Natural killer cell (primary cell): ENCODE results near the gene STBD1. TPM values are rescaled to one million over a fixed set of nuclear protein-coding genes. Genes with fewer than 3 reads are reported as not detected.
"Not testable (repeated sequence)": the region's sequence is repeated elsewhere in the genome, so short reads cannot be mapped to it uniquely, and the experiment has no call there.

ENCODE experiments used
- ATAC-seq, 3 donors: fragments of 150-1000 bp in 2 of 3; fragments of 200-7000 bp in 1 of 3; cut with Tn5 transposase; 1 replicate in 1 of 3; 2 replicates in 2 of 3; pipeline ENCODE4 v1.10.0; 2021; ENCODE audit warnings: mild to moderate bottlenecking in 2 of 3, moderate library complexity in 2 of 3
- DNase-seq, 2 donors: peaks; one replicate each; pipeline versions ENCODE4 v3.0.0 to v3.0.0-alpha.2; 2013 to 2021; ENCODE audit warnings: mixed read lengths in 1 of 2
- H3K27ac ChIP-seq: one replicate; pipeline ENCODE4 v1.5.1; 2013; ENCODE audit warnings: mild to moderate bottlenecking, low read length
- H3K27me3 ChIP-seq: one replicate; pipeline ENCODE4 v1.6.1; 2013; ENCODE audit warnings: low read length; ENCODE audit not compliant: control insufficient read depth, insufficient read depth
- H3K36me3 ChIP-seq: one replicate; pipeline ENCODE4 v1.6.1; 2013; ENCODE audit warnings: low read length; ENCODE audit not compliant: control insufficient read depth, insufficient read depth
- H3K4me1 ChIP-seq: one replicate; pipeline ENCODE4 v1.6.1; 2013; ENCODE audit warnings: low read length; ENCODE audit not compliant: control insufficient read depth, insufficient read depth
- H3K4me3 ChIP-seq: one replicate; pipeline ENCODE4 v1.5.1; 2013; ENCODE audit warnings: low read length
- H3K9me3 ChIP-seq: one replicate; pipeline ENCODE4 v1.6.1; 2013; ENCODE audit warnings: low read length; ENCODE audit not compliant: control insufficient read depth, insufficient read depth
- H3K27ac Mint-ChIP-seq, 2 donors: one replicate each; pipeline ENCODE4 v1.8.0; 2022; ENCODE audit warnings: mild to moderate bottlenecking in 2 of 2, mixed read lengths in 2 of 2, moderate library complexity in 1 of 2
- H3K27me3 Mint-ChIP-seq, 2 donors: one replicate each; pipeline ENCODE4 v1.8.0; 2022; ENCODE audit warnings: low read depth in 2 of 2, mixed read lengths in 2 of 2
- H3K36me3 Mint-ChIP-seq: one replicate; pipeline ENCODE4 v1.8.0; 2022; ENCODE audit warnings: mixed read lengths
- H3K4me1 Mint-ChIP-seq, 2 donors: one replicate each; pipeline ENCODE4 v1.8.0; 2022; ENCODE audit warnings: mixed read lengths in 2 of 2
- H3K4me3 Mint-ChIP-seq: one replicate; pipeline ENCODE4 v1.8.0; 2022; ENCODE audit warnings: mild to moderate bottlenecking, moderate library complexity, mixed read lengths
- H3K9me3 Mint-ChIP-seq, 2 donors: one replicate each; pipeline ENCODE4 v1.8.0; 2022; ENCODE audit warnings: mixed read lengths in 2 of 2
- CTCF ChIP-seq: fragments of 200-600 bp; IDR thresholded peaks from one replicate; pipeline ENCODE4 v1.8.0; 2022; ENCODE audit warnings: antibody characterized with exemption
- WGBS: methylation state at CpG from one replicate; pipeline ENCODE4 v1.1.7; 2013; ENCODE audit warnings: missing lambda C conversion rate; ENCODE audit not compliant: insufficient coverage; 5-methylcytosine and 5-hydroxymethylcytosine counted together
- intact Hi-C: fragments of 100-400 bp; cut with micrococcal nuclease; formaldehyde crosslinking; loops from one replicate; pipeline ENCODE4 v1.14.2; 2022
- total RNA-seq, 4 donors: library from RNA; stranded (reverse); fragments of 120-200 nt in 1 of 4; gene quantifications; one replicate each; pipeline versions ENCODE4 v1.2.3 to v1.2.4, GENCODE V29; 2013 to 2022

STBD1 gene
- total RNA-seq, 3 donors from 2014 or later (not counting 1 experiment from before 2014, with no cell fraction given), result 0.15 to 1.3 (median 0.26) TPM

GRCh38 chr4:76342803-76343202, 36.3 kb downstream of the STBD1 start:
- DNase-seq (no peak), ATAC-seq (no peak)
- Mint-ChIP-seq H3K27ac (no peak overlapping the region), H3K4me3 (no peak overlapping the region), H3K4me1 (no peaks in the 10 kb centered on the region), H3K9me3 (no peaks in the 10 kb centered on the region), H3K27me3 (peaks cover 0 to 10% of the 10 kb centered on the region in 2 donors), H3K36me3 (no peaks in the 10 kb centered on the region)
- intact Hi-C loops, result no loop called here
- Histone ChIP-seq H3K4me1 (no peaks in the 10 kb centered on the region), H3K27ac (no peak overlapping the region), H3K27me3 (no peaks in the 10 kb centered on the region), H3K9me3 (no peaks in the 10 kb centered on the region), H3K36me3 (no peaks in the 10 kb centered on the region), H3K4me3 (no peak overlapping the region)
- WGBS, result 67% methylated on average over 2 of the region's 2 CpGs
- TF ChIP-seq CTCF, result no peak

DNA sequence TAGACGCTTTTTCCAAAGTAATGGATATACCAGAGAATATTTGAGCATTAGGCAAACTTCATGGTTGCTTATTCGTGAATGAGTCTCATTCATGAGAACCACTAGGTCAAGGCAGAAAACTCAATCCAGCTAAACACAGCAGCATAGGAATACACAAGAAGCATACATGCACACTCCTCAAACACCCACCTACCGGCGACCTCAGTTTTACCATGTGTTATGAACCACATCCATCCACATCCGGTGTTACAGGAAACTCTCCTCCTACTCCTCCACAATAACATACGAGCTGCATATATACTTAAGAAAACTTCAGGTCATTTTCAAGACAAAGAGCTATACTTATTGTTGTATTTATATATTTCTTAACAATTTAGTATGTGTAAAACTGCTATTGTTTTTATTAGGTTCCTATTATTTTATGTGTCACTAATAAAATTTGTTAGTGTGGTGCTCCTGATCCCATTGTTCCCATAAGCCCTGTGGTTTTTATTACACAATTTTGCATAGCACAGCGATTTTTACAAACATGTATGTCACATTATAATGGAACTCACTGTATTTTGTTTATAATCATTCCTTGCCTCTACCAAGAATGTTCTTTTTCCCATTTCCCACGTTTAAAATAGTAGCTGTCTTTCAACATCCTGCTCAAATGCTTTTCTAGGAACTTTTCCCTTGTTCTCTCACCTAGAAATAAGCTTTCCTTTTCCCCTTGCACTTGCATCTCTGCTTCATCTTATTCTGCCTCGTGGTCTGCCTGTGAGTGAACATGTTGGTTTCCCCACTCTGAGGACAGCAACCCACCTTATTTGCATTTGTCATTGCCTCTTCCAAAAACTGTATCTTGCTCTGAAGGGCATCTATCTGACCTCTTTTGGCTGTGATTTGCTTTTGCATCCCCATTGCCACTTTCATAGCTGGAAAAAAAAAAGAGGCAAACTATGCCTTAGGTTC, 48.3 kb downstream of the STBD1 start:
- H3K27ac ChIP-seq, result no peak overlapping the region
- Mint-ChIP-seq H3K27me3 (peaks cover 0 to 7% of the 10 kb centered on the region in 2 donors), H3K27ac (peak overlapping the region in 1 of 2 donors; percentile 44), H3K4me3 (peak overlapping the region; percentile 78), H3K36me3 (peaks cover 7% of the 10 kb centered on the region), H3K4me1 (peaks cover 25 to 27% of the 10 kb centered on the region in 2 donors), H3K9me3 (peaks cover 7 to 11% of the 10 kb centered on the region in 2 donors)
- intact Hi-C loops, result no loop called here
- DNase-seq (peak in 1 of 2 donors; percentile 65), ATAC-seq (peak; percentile 80 to 96 (median 87))
- 49% methylated on average over 8 of the region's 9 CpGs for WGBS
- H3K4me3 ChIP-seq, result no peak overlapping the region
- H3K36me3 ChIP-seq, result no peaks in the 10 kb centered on the region
- peaks cover 8% of the 10 kb centered on the region for H3K9me3 ChIP-seq
- no peaks in the 10 kb centered on the region for H3K27me3 ChIP-seq
- no peak for TF ChIP-seq CTCF
- peaks cover 9% of the 10 kb centered on the region for H3K4me1 ChIP-seq

- ATAC-seq (no peak), DNase-seq (no peak)
- Mint-ChIP-seq H3K27me3 (peaks cover 0 to 7% of the 10 kb centered on the region in 2 donors), H3K4me1 (peaks cover 25 to 27% of the 10 kb centered on the region in 2 donors), H3K4me3 (no peak overlapping the region), H3K27ac (no peak overlapping the region), H3K36me3 (peaks cover 7% of the 10 kb centered on the region), H3K9me3 (peaks cover 9 to 11% of the 10 kb centered on the region in 2 donors)
- no peak for TF ChIP-seq CTCF
- no peak overlapping the region for H3K27ac ChIP-seq
- no peak overlapping the region for H3K4me3 ChIP-seq
- WGBS, result 75% methylated on average over 2 of the region's 2 CpGs
- no peaks in the 10 kb centered on the region for H3K27me3 ChIP-seq
- intact Hi-C loops, result no loop called here
- no peaks in the 10 kb centered on the region for H3K36me3 ChIP-seq
- peaks cover 16% of the 10 kb centered on the region for H3K9me3 ChIP-seq
- peaks cover 9% of the 10 kb centered on the region for H3K4me1 ChIP-seq
Measured at GRCh38 chr4:76357981-76358380, 51.4 kb downstream of the STBD1 start.

DNA sequence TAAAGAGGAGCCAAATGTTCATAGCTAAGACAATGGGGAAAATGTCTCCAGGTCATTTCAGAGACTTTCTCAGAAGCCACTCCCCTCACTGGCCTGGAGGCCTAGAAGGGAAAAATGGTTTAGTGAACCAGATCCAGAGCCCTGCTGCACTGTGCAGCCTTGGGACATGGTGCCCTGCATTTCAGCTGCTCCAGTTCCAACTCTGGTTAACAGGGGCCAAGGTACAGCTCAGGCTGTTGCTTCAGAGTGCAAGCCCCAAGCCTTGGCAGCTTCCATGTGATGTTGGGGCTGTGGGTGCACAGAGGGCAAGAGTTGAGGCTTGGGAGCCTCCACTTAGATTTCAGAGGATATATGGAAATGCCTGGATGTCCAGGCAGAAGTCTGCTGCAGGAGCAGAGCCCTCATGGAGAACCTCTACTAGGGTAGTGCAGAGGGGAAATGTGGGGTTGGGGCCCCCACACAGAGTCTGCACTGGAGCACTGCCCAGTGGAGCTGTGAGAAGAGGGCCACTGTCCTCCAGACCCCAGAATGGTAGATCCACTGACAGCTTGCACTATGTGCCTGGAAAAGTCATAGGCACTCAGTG, 53.4 kb downstream of the STBD1 start:
- peaks cover 16% of the 10 kb centered on the region for H3K9me3 ChIP-seq
- H3K27ac Mint-ChIP-seq, H3K27ac ChIP-seq, H3K27me3 Mint-ChIP-seq, H3K27me3 ChIP-seq, H3K36me3 ChIP-seq, H3K36me3 Mint-ChIP-seq, DNase-seq, intact Hi-C loops, H3K4me3 Mint-ChIP-seq, H3K4me3 ChIP-seq, ATAC-seq, H3K4me1 ChIP-seq: not testable (repeated sequence)
- Mint-ChIP-seq H3K4me1 (peaks cover 16 to 17% of the 10 kb centered on the region in 2 donors), H3K9me3 (peaks cover 9 to 11% of the 10 kb centered on the region in 2 donors)
